K562 (cell line): ENCODE measurements around the gene IPO8. TPM values are rescaled to one million over a fixed set of nuclear protein-coding genes. Genes with fewer than 3 reads are reported as not detected.
A peak's percentile ranks its signal among the peaks of the same experiment; 100 is the strongest.

Source experiments
- ATAC-seq: fragments of 200-7000 bp; cut with Tn5 transposase; 3 replicates; pipeline ENCODE4 v1.9.1; 2020; ENCODE audit warnings: moderate library complexity
- BruUV-seq: library from RNA; stranded (reverse); fragments of 400-500 nt; replicated peaks from 2 replicates; lab custom pipeline; 2021; lab: Mats Ljungman, UMichigan
- CTCF ChIA-PET: fragments of 300-600 bp; formaldehyde crosslinking; extraction: SDS; loops from one replicate; lab custom pipeline; 2021; ENCODE audit warnings: low intra/inter-chr PET ratio; lab: Yijun Ruan, JAX
- POLR2A ChIA-PET: fragments of 300-600, 350-650 bp; sonication (Branson Sonifier 250); formaldehyde crosslinking; extraction: SDS; loops from one replicate; lab custom pipeline; 2021; ENCODE audit warnings: antibody characterized with exemption, inconsistent platforms; lab: Yijun Ruan, JAX
- DNase-seq, 4 experiments: peaks; one replicate each; pipeline versions ENCODE4 v3.0.0 to v3.0.0-alpha.2; 2011 to 2018; ENCODE audit warnings: low spot score in 3 of 4, mixed read lengths in 3 of 4; ENCODE audit errors: extremely low read depth in 1 of 4
- FAIRE-seq: peaks from 2 replicates; lab custom pipeline; 2011; peaks lifted over from hg19 to GRCh38; lab: Jason Lieb, UNC
- H2AFZ ChIP-seq: 2 replicates; pipeline ENCODE4 v1.6.0; 2011; ENCODE audit warnings: low read depth, low read length, control low read depth, inconsistent platforms
- H3K27ac ChIP-seq: fragments of 200-600 bp; 3 replicates; pipeline ENCODE4 v1.8.0; 2011; ENCODE audit warnings: low read depth, mild to moderate bottlenecking, control low read depth, inconsistent platforms, low read length, moderate library complexity, mixed read lengths; ENCODE audit errors: extremely low read depth
- H3K27me3 ChIP-seq, 2 experiments: fragments of 300-600 bp in 1 of 2; 2 replicates in 1 of 2; 3 replicates in 1 of 2; pipeline versions ENCODE4 v1.6.0 to v1.8.0; 2011; ENCODE audit warnings: inconsistent platforms in 2 of 2, low read length in 2 of 2, mild to moderate bottlenecking in 1 of 2, mixed read lengths in 1 of 2, moderate library complexity in 1 of 2; ENCODE audit not compliant: control insufficient read depth in 2 of 2, insufficient read depth in 2 of 2
- H3K36me3 ChIP-seq: fragments of 300-600 bp; 3 replicates; pipeline ENCODE4 v1.8.0; 2011; ENCODE audit warnings: mild to moderate bottlenecking, low read length, inconsistent platforms; ENCODE audit not compliant: control insufficient read depth, insufficient read depth
- H3K4me1 ChIP-seq, 2 experiments: fragments of 200-600 bp in 1 of 2; replicated peaks in 1 of 2; 2 replicates in 1 of 2; 3 replicates in 1 of 2; pipeline versions ENCODE4 v1.5.1 to v1.8.0; 2011; ENCODE audit warnings: inconsistent platforms in 2 of 2, low read length in 2 of 2, mild to moderate bottlenecking in 1 of 2, mixed read lengths in 1 of 2, moderate library complexity in 1 of 2; ENCODE audit not compliant: control insufficient read depth in 2 of 2, insufficient read depth in 2 of 2
- H3K4me2 ChIP-seq: 2 replicates; pipeline ENCODE4 v1.6.1; 2011; ENCODE audit warnings: low read length, control low read depth, inconsistent platforms, mixed read lengths; ENCODE audit not compliant: insufficient read depth
- H3K4me3 ChIP-seq: fragments of 200-600 bp; sonication (generic), shearing (Covaris generic); 2 replicates; pipeline ENCODE4 v1.5.1; 2016; ENCODE audit warnings: control low read depth, inconsistent platforms
- H3K79me2 ChIP-seq: fragments of 200-600 bp; 3 replicates; pipeline ENCODE4 v1.8.0; 2011; ENCODE audit warnings: low read length, inconsistent platforms; ENCODE audit not compliant: control insufficient read depth, insufficient read depth
- H3K9ac ChIP-seq, 2 experiments: 2 replicates each; pipeline versions ENCODE4 v1.6.0 to v1.6.1; 2011; ENCODE audit warnings: low read depth in 2 of 2, low read length in 2 of 2, control low read depth in 1 of 2, inconsistent platforms in 1 of 2, mild to moderate bottlenecking in 1 of 2, mixed read lengths in 1 of 2; ENCODE audit not compliant: insufficient read depth in 1 of 2
- H3K9me1 ChIP-seq: one replicate; pipeline ENCODE4 v1.6.0; 2011; ENCODE audit warnings: inconsistent platforms, mild to moderate bottlenecking, low read length, moderate library complexity; ENCODE audit not compliant: control insufficient read depth, insufficient read depth
- H3K9me3 ChIP-seq: replicated peaks from 2 replicates; pipeline ENCODE4 v1.5.1; 2011; ENCODE audit warnings: low read depth, low read length, inconsistent platforms; ENCODE audit not compliant: control insufficient read depth, insufficient read depth
- H4K20me1 ChIP-seq: replicated peaks from 2 replicates; pipeline ENCODE4 v1.6.1; 2011; ENCODE audit warnings: low read length, inconsistent platforms, mixed read lengths; ENCODE audit not compliant: control insufficient read depth, insufficient read depth
- EP400 ChIP-seq: fragments of 450-650 bp; IDR thresholded peaks from 2 replicates; pipeline ENCODE4 v1.6.1; 2017; ENCODE audit warnings: antibody characterized with exemption, mild to moderate bottlenecking, moderate library complexity
- HMG20A ChIP-seq: fragments of 450-650 bp; formaldehyde crosslinking; conservative IDR thresholded peaks from 2 replicates; pipeline ENCODE4 v1.4.0; 2020; ENCODE audit warnings: mild to moderate bottlenecking, mixed read lengths
- ILF3 ChIP-seq: fragments of 450-650 bp; IDR thresholded peaks from 2 replicates; pipeline ENCODE4 v1.6.1; 2018; ENCODE audit warnings: antibody characterized with exemption, mild to moderate bottlenecking, moderate library complexity, borderline replicate concordance
- JUN ChIP-seq, 2 experiments: sonication (generic) in 1 of 2; formaldehyde crosslinking in 1 of 2; IDR thresholded peaks; 2 replicates each; pipeline versions ENCODE4 v1.6.1 to v1.8.0; 2012 to 2022; ENCODE audit warnings: borderline replicate concordance in 2 of 2, mild to moderate bottlenecking in 2 of 2, improper control_type of control experiment in 1 of 2, low read depth in 1 of 2, low read length in 1 of 2, missing genetic modification reagents in 1 of 2
- YY1 ChIP-seq, 3 experiments: IDR thresholded peaks; 2 replicates each; pipeline ENCODE4 v1.6.1; 2011; ENCODE audit warnings: low read length in 2 of 3, mild to moderate bottlenecking in 2 of 3, moderate library complexity in 2 of 3, borderline replicate concordance in 1 of 3, control low read depth in 1 of 3, low read depth in 1 of 3; ENCODE audit not compliant: insufficient read depth in 3 of 3, insufficient replicate concordance in 2 of 3, control insufficient read depth in 1 of 3, insufficient read length in 1 of 3; ENCODE audit errors: extremely low read depth in 1 of 3
- ZNF316 ChIP-seq: fragments of 450-650 bp; IDR thresholded peaks from 2 replicates; pipeline ENCODE4 v1.6.1; 2016
- WGBS: fragments of 100-300 bp; shearing (Covaris generic); methylation state at CpG from one replicate; pipeline ENCODE4 v1.1.6; 2016; ENCODE audit warnings: low coverage, mixed read lengths; ENCODE audit not compliant: insufficient coverage; ENCODE audit errors: missing lambda C conversion rate; 5-methylcytosine and 5-hydroxymethylcytosine counted together
- in situ Hi-C: fragments of 300-500 bp; cut with MboI; formaldehyde crosslinking; loops from 4 replicates; pipeline ENCODE4 v1.15.0; 2018; ENCODE audit warnings: inconsistent platforms, mixed read lengths
- intact Hi-C: fragments of 100-400 bp; cut with micrococcal nuclease; formaldehyde crosslinking; loops from 2 replicates; pipeline ENCODE4 v1.14.2; 2022
- polyA plus RNA-seq, 8 experiments: library from polyadenylated mRNA; depleted of rRNA in 4 of 8; stranded (reverse) in 5 of 8; unstranded in 3 of 8; fragments of >200 nt; fragmentation: Nextera tagmentation in 2 of 8; fragmentation: Illumina TruSeq in 1 of 8; extraction: Ambion mirVana in 2 of 8; extraction: Trizol in 1 of 8; gene quantifications; 2 replicates each; pipeline versions ENCODE4 v1.2.1 to v1.2.3, GENCODE V29; 2011 to 2014; ENCODE audit warnings: inconsistent platforms in 1 of 8, missing spikeins in 1 of 8
- total RNA-seq, 7 experiments: library from RNA; depleted of rRNA in 6 of 7; stranded (reverse); fragments of >200 nt in 6 of 7; fragmentation: Illumina TruSeq in 2 of 7; extraction: Trizol in 2 of 7; gene quantifications; 2 replicates each; pipeline versions ENCODE4 v1.2.1 to v1.2.3, GENCODE V29; 2011 to 2021; ENCODE audit warnings: low replicate concordance in 1 of 7
- TF ChIP-seq, protein P1 (sequence below): fragments of 250-450 bp; sonication (Bioruptor Pico); IDR thresholded peaks from 2 replicates; pipeline ENCODE4 v1.8.0; 2021; ENCODE audit warnings: mild to moderate bottlenecking, moderate library complexity

The IPO8 gene
- total and polyA plus RNA-seq, 9 of the 15 experiments (the other 6 are each of a cell fraction or from before 2014, with no cell fraction given), result 6.5 to 39.6 (median 24.7) TPM

DNA sequence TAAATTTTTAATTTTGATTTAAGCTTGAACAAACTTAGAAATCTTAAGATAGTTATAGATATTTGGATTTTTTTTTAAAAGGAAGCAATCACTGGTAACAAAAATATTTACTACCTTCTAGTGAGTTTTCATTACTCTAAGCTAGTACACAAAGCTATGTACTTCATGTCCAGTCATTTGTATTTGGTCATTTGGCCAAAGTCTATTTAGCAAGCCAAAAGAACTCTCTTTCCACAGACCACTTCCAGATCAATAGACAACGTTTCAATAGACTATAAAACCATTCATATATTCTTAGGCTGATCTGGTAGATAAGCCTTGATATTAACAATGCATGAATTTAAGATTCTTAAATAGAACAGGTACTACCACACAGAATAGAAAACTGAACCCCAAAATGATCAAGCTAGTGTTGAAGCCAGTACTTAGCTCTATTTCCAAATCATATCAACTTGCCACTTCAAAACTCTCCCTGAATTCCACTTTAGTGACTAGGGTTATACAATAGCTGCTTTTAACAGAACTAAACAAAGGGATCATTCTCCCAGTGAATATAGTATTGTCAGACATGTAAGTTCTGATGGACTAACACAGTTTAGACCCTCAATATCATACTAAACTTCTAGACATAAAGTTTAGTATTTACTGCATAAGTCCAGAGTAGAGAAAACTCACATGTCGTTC, 37.4 kb upstream of the IPO8 start (continued):
- TF ChIP-seq YY1 (IDR thresholded peaks at IDR 0.05; ENCODE audit: borderline replicate concordance in 1 of 3, control insufficient read depth in 1 of 3, extremely low read depth in 1 of 3, insufficient read depth in 3 of 3, insufficient read length in 1 of 3, insufficient replicate concordance in 2 of 3, low read depth in 1 of 3, low read length in 2 of 3), result no peak
- TF ChIP-seq, protein P1, sequence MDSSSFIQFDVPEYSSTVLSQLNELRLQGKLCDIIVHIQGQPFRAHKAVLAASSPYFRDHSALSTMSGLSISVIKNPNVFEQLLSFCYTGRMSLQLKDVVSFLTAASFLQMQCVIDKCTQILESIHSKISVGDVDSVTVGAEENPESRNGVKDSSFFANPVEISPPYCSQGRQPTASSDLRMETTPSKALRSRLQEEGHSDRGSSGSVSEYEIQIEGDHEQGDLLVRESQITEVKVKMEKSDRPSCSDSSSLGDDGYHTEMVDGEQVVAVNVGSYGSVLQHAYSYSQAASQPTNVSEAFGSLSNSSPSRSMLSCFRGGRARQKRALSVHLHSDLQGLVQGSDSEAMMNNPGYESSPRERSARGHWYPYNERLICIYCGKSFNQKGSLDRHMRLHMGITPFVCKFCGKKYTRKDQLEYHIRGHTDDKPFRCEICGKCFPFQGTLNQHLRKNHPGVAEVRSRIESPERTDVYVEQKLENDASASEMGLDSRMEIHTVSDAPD (CRISPR knock-in tag), result no peak
- TF ChIP-seq JUN (IDR thresholded peaks at IDR 0.05; ENCODE audit: borderline replicate concordance, low read depth, low read length), result no peak
- TF ChIP-seq JUN (CRISPR knock-in tag; IDR thresholded peaks at IDR 0.05; ENCODE audit: borderline replicate concordance), result no peak
- TF ChIP-seq ILF3, result no peak

DNA sequence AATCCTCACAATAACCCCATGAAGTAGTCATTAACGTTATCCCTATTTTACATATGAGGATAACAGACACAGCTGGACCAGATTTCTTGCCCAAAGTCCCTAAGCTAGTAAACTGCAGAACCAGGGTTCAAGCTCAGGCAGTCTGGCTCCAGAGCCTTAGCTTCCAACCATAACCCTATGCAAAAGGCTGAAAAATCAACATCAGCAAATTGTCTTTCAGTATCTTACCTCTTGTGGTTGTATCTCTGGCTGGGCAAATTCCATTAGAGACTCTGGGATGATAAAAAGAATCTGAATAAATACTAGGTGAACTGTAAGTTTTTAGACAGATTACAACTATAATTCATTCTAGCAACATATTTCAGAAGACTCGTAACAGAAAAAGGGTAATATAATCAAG, 34.3 kb upstream of the IPO8 start:
- in situ Hi-C loops (no loop called here), intact Hi-C loops (no loop called here)
- H3K27me3 ChIP-seq, result no peaks in the 10 kb centered on the region
- H3K79me2 ChIP-seq, result no peaks in the 10 kb centered on the region
- H3K4me3 ChIP-seq, result no peak overlapping the region
- peaks cover 9% of the 10 kb centered on the region; the same call in 2 of the 3 replicates for H3K36me3 ChIP-seq
- TF ChIP-seq ZNF316 (peak; percentile 31; the same call in 1 of the 2 replicates), EP400 (no peak), HMG20A (no peak)
- DNase-seq, result no peak
- FAIRE-seq, result no peak
- H3K4me1 ChIP-seq, result no peaks in the 10 kb centered on the region
- no peaks in the 10 kb centered on the region; the same call in 1 of the 2 replicates for H4K20me1 ChIP-seq
- no peaks in the 10 kb centered on the region for H3K9me1 ChIP-seq
- H3K4me2 ChIP-seq, result no peak overlapping the region
- no peak for ATAC-seq
- no peak overlapping the region for H3K9ac ChIP-seq
- H2AFZ ChIP-seq, result no peak overlapping the region
- H3K9me3 ChIP-seq, result no peaks in the 10 kb centered on the region
- ChIA-PET POLR2A (interaction anchor here (0.6 to 0.9 kb wide), 2 partner anchors 10 to 26 kb away, joined by 3 to 4 read pairs; no protein-coding TSS in a partner anchor), CTCF (no interaction called here)
- H3K27ac ChIP-seq, result no peak overlapping the region
- 56% methylated on average over 2 of the region's 2 CpGs for WGBS
- BruUV-seq, result no TSS peak
